Gastroesophageal sphincter (tissue), 4 donors: ENCODE results near the gene SPECC1L. TPM values are rescaled to one million over a fixed set of nuclear protein-coding genes. Genes with fewer than 3 reads are reported as not detected.

Experiments used
- ATAC-seq: fragments of 150-250 bp; one replicate; pipeline ENCODE4 v1.9.1; 2016; ENCODE audit warnings: mild to moderate bottlenecking, moderate library complexity
- H3K27ac ChIP-seq, 4 donors: fragments of 200-600 bp; sonication (generic) in 3 of 4; 1 replicate in 3 of 4; 2 replicates in 1 of 4; pipeline ENCODE4 v1.5.1; 2016 to 2019
- H3K27me3 ChIP-seq: fragments of 200-600 bp; sonication (generic); one replicate; pipeline ENCODE4 v1.5.1; 2019
- H3K36me3 ChIP-seq, 2 donors: fragments of 200-600 bp; sonication (generic); one replicate each; pipeline ENCODE4 v1.5.1; 2019; ENCODE audit warnings: control low read depth in 1 of 2
- H3K4me1 ChIP-seq, 3 donors: fragments of 200-600 bp; sonication (generic); 1 replicate in 2 of 3; 2 replicates in 1 of 3; pipeline ENCODE4 v1.5.1; 2016 to 2019; ENCODE audit warnings: control low read depth in 2 of 3
- H3K4me3 ChIP-seq, 2 donors: fragments of 200-600 bp; sonication (generic); one replicate each; pipeline ENCODE4 v1.5.1; 2019; ENCODE audit warnings: mild to moderate bottlenecking in 1 of 2, moderate library complexity in 1 of 2
- H3K9me3 ChIP-seq, 3 donors: fragments of 200-600 bp; sonication (generic); one replicate each; pipeline ENCODE4 v1.5.1; 2017 to 2019; ENCODE audit warnings: control low read depth in 2 of 3
- CTCF ChIP-seq, 4 experiments: fragments of 200-600 bp in 2 of 4; fragments of 450-650 bp in 2 of 4; sonication (generic) in 1 of 4; IDR thresholded peaks; one replicate each; pipeline ENCODE4 v1.5.1; 2017 to 2019; ENCODE audit warnings: antibody characterized with exemption in 4 of 4, mild to moderate bottlenecking in 2 of 4, moderate library complexity in 2 of 4
- EP300 ChIP-seq: sonication (generic); formaldehyde crosslinking; IDR thresholded peaks from one replicate; pipeline ENCODE4 v1.6.1; 2017; ENCODE audit warnings: antibody characterized with exemption, mild to moderate bottlenecking
- POLR2A ChIP-seq, 2 donors: fragments of 450-650 bp; IDR thresholded peaks; one replicate each; pipeline ENCODE4 v1.6.1; 2017; ENCODE audit warnings: antibody characterized with exemption in 2 of 2, mild to moderate bottlenecking in 2 of 2, moderate library complexity in 1 of 2
- POLR2AphosphoS5 ChIP-seq: sonication (generic); formaldehyde crosslinking; IDR thresholded peaks from one replicate; pipeline ENCODE4 v1.6.1; 2017; ENCODE audit warnings: antibody characterized with exemption
- WGBS, 2 donors: methylation state at CpG; one replicate each; pipeline ENCODE4 v1.1.5; 2018; ENCODE audit warnings: low coverage in 1 of 2; 5-methylcytosine and 5-hydroxymethylcytosine counted together
- total RNA-seq, 4 donors: library from RNA; depleted of rRNA; stranded (reverse); fragments of >200 nt; gene quantifications; one replicate each; pipeline ENCODE4 v1.1.0, GENCODE V29; 2016

The SPECC1L gene
- total RNA-seq, 4 donors from 2014 or later, result 62.3 to 110 (median 92.5) TPM

- Histone ChIP-seq H3K9me3 (no peaks in the 10 kb centered on the region), H3K27ac (no peak overlapping the region), H3K4me1 (no peaks in the 10 kb centered on the region), H3K36me3 (peaks cover 0 to 90% of the 10 kb centered on the region in 2 donors), H3K27me3 (no peaks in the 10 kb centered on the region), H3K4me3 (no peak overlapping the region)
- no peak for ATAC-seq
- 88 to 100% methylated on average over 4 to 6 of the region's 6 CpGs for WGBS, 2 donors
- TF ChIP-seq POLR2A (IDR thresholded peaks at IDR 0.05), result no peak
These were observed 67.4 kb downstream of the SPECC1L start for GRCh38 chr22:24337894-24338645.

GRCh38 chr22:24338726-24339451, 68.3 kb downstream of the SPECC1L start:
- no peaks in the 10 kb centered on the region for H3K9me3 ChIP-seq
- WGBS, 2 donors, result 46 to 67% methylated on average over 3 of the region's 3 CpGs
- H3K4me3 ChIP-seq, result no peak overlapping the region
- TF ChIP-seq CTCF (IDR thresholded peaks at IDR 0.05) (no peak), EP300 (no peak), POLR2A (IDR thresholded peaks at IDR 0.05) (no peak), POLR2AphosphoS5 (no peak)
- peaks cover 0 to 98% of the 10 kb centered on the region in 2 donors for H3K36me3 ChIP-seq
- H3K4me1 ChIP-seq, result no peaks in the 10 kb centered on the region
- peak overlapping the region in 1 of 4 donors; percentile 12 for H3K27ac ChIP-seq
- H3K27me3 ChIP-seq, result no peaks in the 10 kb centered on the region
- ATAC-seq, result no peak

GRCh38 chr22:24339452-24339747, 68.8 kb downstream of the SPECC1L start:
- TF ChIP-seq POLR2A (IDR thresholded peaks at IDR 0.05), result no peak
- TF ChIP-seq EP300, result no peak
- TF ChIP-seq CTCF (IDR thresholded peaks at IDR 0.05), result no peak
- no peak for TF ChIP-seq POLR2AphosphoS5
- Histone ChIP-seq H3K9me3 (no peaks in the 10 kb centered on the region), H3K27me3 (no peaks in the 10 kb centered on the region), H3K36me3 (peaks cover 0 to 98% of the 10 kb centered on the region in 2 donors), H3K4me1 (no peaks in the 10 kb centered on the region), H3K27ac (no peak overlapping the region), H3K4me3 (no peak overlapping the region)
- no peak for ATAC-seq
- 93 to 94% methylated on average over 7 of the region's 7 CpGs for WGBS, 2 donors

- no peak overlapping the region for H3K4me3 ChIP-seq
- no peak overlapping the region for H3K27ac ChIP-seq
- WGBS, 2 donors, result 90% methylated on average over 4 to 6 of the region's 6 CpGs
- peaks cover 0 to 96% of the 10 kb centered on the region in 2 donors for H3K36me3 ChIP-seq
- H3K4me1 ChIP-seq, result no peaks in the 10 kb centered on the region
- no peaks in the 10 kb centered on the region for H3K27me3 ChIP-seq
- TF ChIP-seq POLR2A (IDR thresholded peaks at IDR 0.05), result no peak
- TF ChIP-seq CTCF (IDR thresholded peaks at IDR 0.05), result no peak
- no peak for TF ChIP-seq POLR2AphosphoS5
- no peak for TF ChIP-seq EP300
- H3K9me3 ChIP-seq, result no peaks in the 10 kb centered on the region
- no peak for ATAC-seq
These were observed 71.0 kb downstream of the SPECC1L start for GRCh38 chr22:24341627-24342026.

GRCh38 chr22:24350627-24351026, 80.0 kb downstream of the SPECC1L start:
- Histone ChIP-seq H3K27ac (no peak overlapping the region), H3K4me3 (no peak overlapping the region), H3K36me3 (peaks cover 3 to 97% of the 10 kb centered on the region in 2 donors), H3K27me3 (no peaks in the 10 kb centered on the region), H3K9me3 (no peaks in the 10 kb centered on the region), H3K4me1 (peaks cover 0 to 7% (median 2%) of the 10 kb centered on the region in 3 donors)
- 43 to 89% methylated on average over 1 to 2 of the region's 4 CpGs for WGBS, 2 donors
- TF ChIP-seq POLR2A (IDR thresholded peaks at IDR 0.05) (no peak), CTCF (IDR thresholded peaks at IDR 0.05) (no peak), EP300 (no peak), POLR2AphosphoS5 (no peak)
- no peak for ATAC-seq
